GM18505 (cell line): Measurements from ENCODE around the gene POPDC2.
"Not testable (repeated sequence)": the region's sequence is repeated elsewhere in the genome, so short reads cannot be mapped to it uniquely, and the experiment has no call there.

Experiments
- ATAC-seq: cut with Tn5 transposase; IDR thresholded peaks from one replicate; pipeline ENCODE4 v1.9.1; 2021; ENCODE audit not compliant: unreplicated experiment
- POLR2A ChIP-seq: IDR thresholded peaks from 4 replicates; pipeline ENCODE4 v1.6.1; 2011; ENCODE audit warnings: borderline replicate concordance; ENCODE audit not compliant: insufficient read depth, insufficient read length; ENCODE audit errors: extremely low read depth

POPDC2 gene

DNA sequence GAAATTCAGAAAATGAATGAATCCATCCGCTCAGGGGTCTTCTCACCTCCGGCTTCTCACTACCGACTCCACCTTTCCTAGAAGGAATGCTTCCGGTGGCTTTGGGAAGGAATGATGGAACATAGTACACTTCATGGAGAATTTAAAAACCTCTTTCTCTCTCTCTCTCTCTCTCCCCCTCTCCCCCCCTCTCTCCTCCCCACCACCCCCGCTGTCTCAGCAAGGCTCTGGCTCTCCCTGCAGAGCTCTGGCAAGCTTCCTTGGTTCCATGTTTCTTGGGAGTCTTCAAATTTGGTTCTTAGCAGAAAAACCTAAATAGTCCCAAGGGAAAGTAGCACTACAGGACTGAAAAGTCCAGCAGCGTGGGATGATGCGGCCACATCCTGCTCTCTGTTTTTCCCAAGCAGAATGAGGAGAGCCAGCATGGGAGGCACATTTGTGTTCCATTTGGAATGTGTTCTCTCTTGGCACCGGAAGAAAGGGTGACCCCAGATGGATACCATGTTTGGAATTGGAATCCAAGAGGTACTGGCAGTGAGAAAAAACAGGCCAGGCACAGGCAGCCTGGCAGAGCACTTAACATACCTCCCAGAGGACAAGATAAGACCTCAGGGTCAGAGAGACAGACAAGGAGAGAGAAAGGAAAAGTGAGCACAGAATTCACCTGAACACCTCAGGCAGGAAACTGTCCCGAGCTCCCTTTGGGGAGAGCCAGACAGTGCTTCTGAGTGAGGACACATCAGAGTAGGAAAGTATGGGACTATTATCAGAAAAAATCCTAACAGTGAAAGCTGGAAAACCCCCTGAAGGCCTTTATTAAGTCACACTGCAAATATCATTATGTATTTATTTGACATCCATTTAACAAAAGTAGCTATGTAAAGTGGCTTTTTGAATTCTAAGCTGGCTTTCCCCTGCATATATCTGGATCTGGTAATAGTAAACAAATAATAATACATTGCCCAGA, at the start of gene POPDC2:
POPDC2 (minus strand) TSS at position 116 of the 967 bp plus-strand sequence. CDS start 166 bp downstream, outside the sequence.
- TF ChIP-seq POLR2A = no peak

GRCh38 chr3:119703820-119704531, 43.6 kb upstream of the POPDC2 start:
- no peak for TF ChIP-seq POLR2A
- ATAC-seq = no peak

More for the DNA sequence above, at the start of gene POPDC2:
- no peak for ATAC-seq

DNA sequence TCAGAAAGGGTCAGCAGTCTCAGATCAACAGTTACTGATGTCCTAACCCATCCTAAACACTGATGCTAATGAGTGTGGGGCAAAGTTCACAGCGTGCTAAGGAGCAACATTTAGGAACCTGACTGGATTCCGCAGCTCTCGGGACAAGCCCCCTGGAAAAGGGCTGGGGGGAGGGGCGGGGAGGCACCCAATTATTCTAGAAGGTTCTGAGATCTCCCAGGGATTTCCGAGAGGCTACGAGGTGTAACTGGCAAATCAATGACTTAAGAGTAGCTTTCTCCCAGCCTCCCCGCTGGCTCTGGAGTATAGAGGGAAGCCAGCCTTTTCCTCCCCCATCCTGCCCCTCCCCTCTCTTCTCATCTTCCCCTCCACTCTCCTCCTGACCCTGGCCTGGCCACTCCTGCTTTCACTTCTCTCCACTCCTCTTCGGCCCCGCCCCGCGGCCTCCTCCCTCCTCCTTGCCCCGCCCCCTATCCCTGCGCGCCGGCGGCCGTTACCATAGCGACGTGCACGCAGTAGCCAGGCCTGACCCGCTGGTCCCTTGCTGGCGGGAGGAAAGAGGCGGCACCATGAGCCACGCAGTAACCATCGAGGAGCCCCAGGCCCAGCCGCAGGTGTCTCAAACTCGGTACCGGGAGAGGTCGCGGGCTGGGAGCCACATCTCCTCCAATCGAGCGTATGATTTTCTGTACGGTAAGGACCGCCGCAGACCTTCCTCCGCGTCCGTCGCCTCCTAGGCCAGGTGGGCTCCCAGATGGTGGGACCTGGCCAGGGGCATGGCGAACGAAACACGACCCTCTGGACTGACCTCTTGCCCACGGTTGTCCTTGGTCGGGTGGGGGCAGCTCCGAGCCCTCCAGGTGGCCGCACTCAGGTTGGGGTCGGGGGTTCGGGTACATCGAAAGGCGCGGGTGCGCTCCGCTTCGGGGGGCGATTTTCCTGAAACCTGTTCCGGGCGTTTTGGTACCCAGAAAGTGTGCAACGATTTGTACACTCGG, 42.4 kb upstream of the POPDC2 start, which contains the start of gene CFAP91:
CFAP91 (plus strand) TSS at position 493 of the 998 bp plus-strand sequence; CDS start at position 570, 77 bp downstream.
- peak; percentile 92 for ATAC-seq

DNA sequence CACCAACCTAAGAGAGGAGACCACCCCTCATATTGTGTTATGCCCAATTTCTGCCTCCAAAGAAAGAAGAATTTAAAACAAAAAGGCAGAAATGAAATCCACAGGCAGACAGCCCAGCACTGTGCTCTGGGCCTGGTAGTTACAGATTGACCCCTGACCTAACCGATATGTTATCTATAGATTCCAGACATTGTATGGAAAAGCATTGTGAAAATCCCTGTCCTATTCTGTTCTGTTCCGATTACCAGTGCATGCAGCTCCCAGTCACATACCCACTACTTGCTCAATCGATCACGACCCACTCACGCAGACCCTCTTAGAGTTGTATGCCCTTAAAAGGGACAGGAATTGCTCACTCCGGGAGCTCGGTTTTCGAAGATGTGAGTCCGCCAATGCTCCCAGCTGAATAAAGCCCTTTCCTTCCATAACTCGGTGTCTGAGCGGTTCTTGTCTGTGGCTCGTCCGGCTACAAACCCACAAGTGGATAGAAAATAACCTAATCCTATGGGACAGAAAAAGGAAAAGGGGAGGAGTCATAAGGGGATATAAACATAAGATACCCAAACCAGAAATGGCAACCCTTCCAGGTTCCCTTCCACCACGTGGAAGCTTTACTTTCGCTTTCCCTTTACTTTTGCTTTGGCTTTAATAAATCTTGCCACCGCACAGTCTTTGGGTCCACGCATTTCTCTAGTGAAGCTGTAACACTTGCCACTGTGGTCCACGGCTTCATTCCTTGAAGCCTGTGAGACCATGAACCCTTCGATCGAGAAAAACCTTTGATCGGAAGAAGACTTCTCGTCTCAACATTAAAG, 40.7 kb upstream of the POPDC2 start:
- TF ChIP-seq POLR2A = no peak
- no peak for ATAC-seq

More for the DNA sequence above, 42.4 kb upstream of the POPDC2 start, which contains the start of gene CFAP91:
- peak; percentile 35 for TF ChIP-seq POLR2A

DNA sequence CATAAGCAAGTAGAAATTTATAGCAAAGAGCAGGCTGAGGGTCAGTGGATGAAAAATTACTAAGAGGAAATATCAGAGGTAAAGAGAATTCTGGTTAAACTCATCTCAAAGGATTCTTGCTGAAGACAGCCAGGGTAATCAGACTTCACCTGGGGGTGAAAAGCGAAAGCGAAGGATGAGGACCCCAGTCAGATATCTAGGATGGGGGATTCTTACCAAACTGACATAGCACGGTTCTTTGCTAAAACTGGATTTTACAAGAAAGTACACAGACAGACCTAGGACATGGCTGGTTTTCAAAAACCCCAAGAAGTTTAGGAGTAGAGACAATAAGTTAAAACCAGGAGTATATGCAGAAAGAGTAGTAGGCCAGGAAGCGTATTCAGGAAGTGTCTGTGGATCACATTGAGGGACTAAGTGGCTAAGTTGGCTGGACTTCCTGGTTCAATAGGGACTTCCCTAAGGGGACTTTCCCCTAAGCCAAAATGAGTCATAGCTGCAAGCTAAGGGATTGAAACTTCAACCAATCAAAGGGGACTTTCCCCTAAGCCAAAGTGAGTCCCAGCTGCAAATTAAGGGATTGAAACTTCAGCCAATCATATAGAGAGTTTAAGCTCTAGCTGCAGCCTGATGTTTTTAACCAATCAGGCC, 40.0 kb upstream of the POPDC2 start:
- ATAC-seq = peak; percentile 36

DNA sequence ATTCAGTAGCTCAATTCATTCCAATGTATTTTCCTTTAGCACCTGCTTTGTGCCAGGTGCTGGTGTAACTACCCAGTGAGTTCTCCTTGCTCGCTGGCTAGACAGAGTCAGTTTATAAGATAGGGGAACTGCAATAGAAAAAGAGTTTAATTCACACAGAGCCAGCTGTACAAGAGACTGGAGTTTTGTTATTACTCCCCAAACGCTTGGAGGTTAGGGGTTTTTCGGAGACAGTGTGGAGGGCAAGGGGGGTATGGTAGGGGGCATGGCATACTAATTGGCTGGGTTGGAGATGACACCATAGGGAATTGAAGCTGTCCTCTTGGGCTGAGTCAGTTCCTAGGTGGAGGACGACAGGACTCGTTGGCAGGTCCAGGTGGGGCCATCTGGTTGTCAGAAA, 37.0 kb upstream of the POPDC2 start:
- no peak for TF ChIP-seq POLR2A
- ATAC-seq = peak; percentile 57

More for the DNA sequence above, 40.0 kb upstream of the POPDC2 start:
- no peak for TF ChIP-seq POLR2A

DNA sequence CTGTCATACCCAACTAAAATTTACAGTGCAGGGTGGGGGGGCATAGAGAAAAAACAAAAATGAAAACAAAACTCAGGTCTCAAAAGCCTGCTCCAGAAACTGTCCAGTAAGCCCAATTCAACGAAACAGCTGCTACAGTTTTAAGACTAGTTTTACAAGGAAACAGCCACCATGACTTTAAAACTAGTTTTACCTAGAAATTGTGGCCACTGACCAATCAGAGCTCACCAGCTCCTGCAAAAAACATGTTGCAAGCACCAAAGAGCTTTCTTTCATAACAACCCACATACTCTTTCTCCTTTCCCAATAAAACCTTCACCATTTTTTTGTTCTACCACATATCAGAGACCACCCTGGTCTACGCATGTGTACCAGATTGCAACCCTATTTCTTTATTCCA, 35.1 kb upstream of the POPDC2 start:
- TF ChIP-seq POLR2A = no peak

GRCh38 chr3:119690043-119690656, 29.8 kb upstream of the POPDC2 start:
- no peak for TF ChIP-seq POLR2A
- no peak for ATAC-seq

More for the DNA sequence above, 35.1 kb upstream of the POPDC2 start:
- ATAC-seq = no peak

GRCh38 chr3:119683421-119683820, 23.0 kb upstream of the POPDC2 start:
- no peak for ATAC-seq
- TF ChIP-seq POLR2A = no peak

- ATAC-seq = peak; percentile 30
Measured at GRCh38 chr3:119681279-119681678, 20.9 kb upstream of the POPDC2 start.

GRCh38 chr3:119679874-119680273, 19.5 kb upstream of the POPDC2 start:
- no peak for TF ChIP-seq POLR2A
- no peak for ATAC-seq

More at GRCh38 chr3:119681279-119681678, 20.9 kb upstream of the POPDC2 start:
- no peak for TF ChIP-seq POLR2A

GRCh38 chr3:119678209-119678608, 17.8 kb upstream of the POPDC2 start:
- ATAC-seq = not testable (repeated sequence)

GRCh38 chr3:119677641-119677934, 17.2 kb upstream of the POPDC2 start:
- no peak for ATAC-seq
- TF ChIP-seq POLR2A = no peak
